Adrenal gland (tissue), 12 donors: Measurements from ENCODE around the gene ATP5IF1. TPM values are rescaled to one million over a fixed set of nuclear protein-coding genes. Genes with fewer than 3 reads are reported as not detected.

Experiments used
- DNase-seq, 7 donors: peaks; one replicate each; pipeline ENCODE4 v3.0.0-alpha.2; 2019 to 2020
- H3K27ac ChIP-seq, 5 donors: fragments of 200-600 bp; sonication (generic) in 4 of 5; 1 replicate in 3 of 5; 2 replicates in 2 of 5; pipeline versions ENCODE4 v1.5.1 to v1.8.0; 2016 to 2020; ENCODE audit warnings: mild to moderate bottlenecking in 1 of 5
- H3K27me3 ChIP-seq: fragments of 200-600 bp; 2 replicates; pipeline ENCODE4 v1.8.0; 2021
- H3K36me3 ChIP-seq, 2 donors: fragments of 200-600 bp; replicated peaks in 1 of 2; 1 replicate in 1 of 2; 2 replicates in 1 of 2; pipeline versions ENCODE4 v1.5.1 to v1.8.0; 2018 to 2022
- H3K4me1 ChIP-seq, 2 donors: fragments of 200-600 bp; replicated peaks in 1 of 2; 1 replicate in 1 of 2; 2 replicates in 1 of 2; pipeline versions ENCODE4 v1.5.1 to v1.8.0; 2018 to 2021
- H3K4me3 ChIP-seq, 4 donors: fragments of 200-600 bp; sonication (generic) in 3 of 4; one replicate each; pipeline ENCODE4 v1.5.1; 2016 to 2018
- H3K9me3 ChIP-seq, 3 donors: fragments of 200-600 bp; sonication (generic) in 1 of 3; replicated peaks in 1 of 3; 1 replicate in 2 of 3; 2 replicates in 1 of 3; pipeline versions ENCODE4 v1.5.1 to v1.8.0; 2016 to 2021
- CTCF ChIP-seq, 6 experiments: fragments of 450-650 bp in 4 of 6; fragments of 200-600 bp in 2 of 6; sonication (generic) in 1 of 6; IDR thresholded peaks; 1 replicate in 5 of 6; 2 replicates in 1 of 6; pipeline versions ENCODE4 v1.5.1 to v1.8.0; 2016 to 2021; ENCODE audit warnings: antibody characterized with exemption in 6 of 6, mild to moderate bottlenecking in 2 of 6, moderate library complexity in 1 of 6
- POLR2A ChIP-seq, 2 donors: fragments of 450-650 bp; IDR thresholded peaks; one replicate each; pipeline ENCODE4 v1.6.1; 2017; ENCODE audit warnings: antibody characterized with exemption in 2 of 2, mild to moderate bottlenecking in 2 of 2, moderate library complexity in 1 of 2
- WGBS, 4 donors: extraction: QIAGEN DNeasy Blood & Tissue Kit in 2 of 4; methylation state at CpG; one replicate each; pipeline versions ENCODE4 v1.1.5 to v1.1.7; 2013 to 2017; 5-methylcytosine and 5-hydroxymethylcytosine counted together
- intact Hi-C, 2 donors: fragments of 100-400 bp; cut with DNase I; formaldehyde crosslinking; loops; one replicate each; pipeline versions ENCODE4 v1.14.1 to v1.15.0; 2022 to 2023
- polyA plus RNA-seq, 3 donors: library from polyadenylated mRNA; stranded (reverse); fragments of 200-250 nt in 2 of 3; fragments of 350-450 nt in 1 of 3; fragmentation: Illumina TruSeq in 1 of 3; extraction: RNeasy Lipid Tissue Mini Kit (QIAGEN cat#74804) in 1 of 3; gene quantifications; one replicate each; pipeline ENCODE4 v1.2.3, GENCODE V29; 2013 to 2014
- total RNA-seq, 9 donors: library from RNA; depleted of rRNA in 4 of 9; stranded (reverse); fragments of >200 nt in 4 of 9; fragments of 120-200 nt in 1 of 9; fragmentation: NEBNext Ultra II Directional in 1 of 9; extraction: Animal tissue kit (Norgen Biotek cat#: 25700) in 1 of 9; gene quantifications; one replicate each; pipeline versions ENCODE4 v1.1.0 to v1.2.4, GENCODE V29; 2013 to 2023
- donor health status: healthy with polysubstance abuse.
- donor health status: Bipolar disorder and iron deficiency.
- donor health status: DM: yes; HTN: yes; CAD: no.
- donor health status: DM: no; HTN: no; CAD: no.
- donor health status: DM: no; HTN: no; CAD: no.
- donor health status: DM: yes; HTN: yes; CAD: no.

Gene ATP5IF1
- total and polyA plus RNA-seq, 12 donors, result 111 to 967 (median 224) TPM

DNA sequence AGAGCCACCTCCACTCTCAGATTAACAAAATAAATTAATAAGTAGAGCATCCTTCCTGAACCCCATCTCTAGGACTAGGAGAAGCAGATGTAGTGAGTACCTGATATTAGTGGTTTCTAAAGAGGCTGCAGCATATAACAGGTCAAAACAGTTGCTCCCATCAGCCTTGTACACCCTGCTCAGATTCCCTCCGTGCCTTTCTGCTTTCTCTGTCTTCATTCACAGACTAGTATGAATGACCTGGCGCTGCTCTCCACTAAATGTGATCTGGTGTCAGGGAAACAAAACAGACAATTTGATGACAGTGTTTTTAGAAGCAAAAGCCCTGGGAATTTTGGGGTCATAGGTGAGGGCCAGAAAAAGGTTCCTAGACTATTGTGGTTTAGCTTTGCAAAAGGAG lies 31.7 kb downstream of the ATP5IF1 start:
- Histone ChIP-seq H3K4me3 (no peak overlapping the region), H3K9me3 (no peaks in the 10 kb centered on the region), H3K27ac (no peak overlapping the region), H3K36me3 (peaks cover 0 to 7% of the 10 kb centered on the region in 2 donors), H3K4me1 (peaks cover 0 to 5% of the 10 kb centered on the region in 2 donors), H3K27me3 (no peaks in the 10 kb centered on the region)
- 84 to 89% (median 87%) methylated on average over 2 of the region's 2 CpGs for WGBS, 4 donors
- intact Hi-C loops, result loop anchor here (10.0 kb wide), 2 partner anchors 47 to 67 kb away; no protein-coding TSS in a partner anchor
- no peak for DNase-seq
- TF ChIP-seq POLR2A (IDR thresholded peaks at IDR 0.05), result no peak
- no peak for TF ChIP-seq CTCF (IDR thresholded peaks at IDR 0.05)

GRCh38 chr1:28269529-28269928 lies 33.6 kb downstream of the ATP5IF1 start:
- no peak overlapping the region for H3K27ac ChIP-seq
- DNase-seq, result no peak
- no peak for TF ChIP-seq POLR2A (IDR thresholded peaks at IDR 0.05)
- peaks cover 0 to 26% of the 10 kb centered on the region in 2 donors for H3K36me3 ChIP-seq
- 56 to 63% (median 62%) methylated on average over 2 of the region's 2 CpGs for WGBS, 4 donors
- no peaks in the 10 kb centered on the region for H3K9me3 ChIP-seq
- H3K4me3 ChIP-seq, result no peak overlapping the region
- intact Hi-C loops, result loop anchor here (10.0 kb wide), 2 partner anchors 45 to 65 kb away; no protein-coding TSS in a partner anchor
- H3K4me1 ChIP-seq, result peaks cover 0 to 4% of the 10 kb centered on the region in 2 donors
- no peaks in the 10 kb centered on the region for H3K27me3 ChIP-seq

DNA sequence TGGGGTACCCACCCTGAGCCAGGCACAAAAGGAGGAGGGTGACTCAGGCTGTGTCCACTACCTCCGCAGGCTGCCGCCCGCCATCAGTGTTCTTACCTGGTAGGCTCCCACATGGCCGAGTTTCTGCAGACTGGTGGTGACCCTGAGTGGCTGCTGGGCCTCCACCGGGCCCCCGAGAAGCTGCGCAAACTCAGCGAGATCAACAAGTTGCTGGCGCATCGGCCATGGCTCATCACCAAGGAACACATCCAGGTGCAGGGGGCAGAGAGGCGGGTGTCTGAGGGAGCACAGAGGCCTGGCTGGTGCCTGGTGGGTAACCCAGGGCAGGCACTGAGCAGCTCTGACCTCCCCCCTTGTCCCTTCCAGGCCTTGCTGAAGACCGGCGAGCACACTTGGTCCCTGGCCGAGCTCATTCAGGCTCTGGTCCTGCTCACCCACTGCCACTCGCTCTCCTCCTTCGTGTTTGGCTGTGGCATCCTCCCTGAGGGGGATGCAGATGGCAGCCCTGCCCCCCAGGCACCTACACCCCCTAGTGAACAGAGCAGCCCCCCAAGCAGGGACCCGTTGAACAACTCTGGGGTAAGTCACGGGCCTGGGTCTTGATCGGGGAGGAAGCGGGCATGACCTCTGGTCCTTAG lies 36.4 kb downstream of the ATP5IF1 start:
- DNase-seq, result no peak
- WGBS, 4 donors, result 93 to 98% (median 94%) methylated on average over 14 to 20 of the region's 20 CpGs
- intact Hi-C loops, result no loop called here
- Histone ChIP-seq H3K27ac (no peak overlapping the region), H3K4me1 (no peaks in the 10 kb centered on the region), H3K27me3 (no peaks in the 10 kb centered on the region), H3K9me3 (no peaks in the 10 kb centered on the region), H3K36me3 (peaks cover 0 to 41% of the 10 kb centered on the region in 2 donors), H3K4me3 (no peak overlapping the region)
- TF ChIP-seq POLR2A (IDR thresholded peaks at IDR 0.05) (no peak), CTCF (IDR thresholded peaks at IDR 0.05) (no peak)

DNA sequence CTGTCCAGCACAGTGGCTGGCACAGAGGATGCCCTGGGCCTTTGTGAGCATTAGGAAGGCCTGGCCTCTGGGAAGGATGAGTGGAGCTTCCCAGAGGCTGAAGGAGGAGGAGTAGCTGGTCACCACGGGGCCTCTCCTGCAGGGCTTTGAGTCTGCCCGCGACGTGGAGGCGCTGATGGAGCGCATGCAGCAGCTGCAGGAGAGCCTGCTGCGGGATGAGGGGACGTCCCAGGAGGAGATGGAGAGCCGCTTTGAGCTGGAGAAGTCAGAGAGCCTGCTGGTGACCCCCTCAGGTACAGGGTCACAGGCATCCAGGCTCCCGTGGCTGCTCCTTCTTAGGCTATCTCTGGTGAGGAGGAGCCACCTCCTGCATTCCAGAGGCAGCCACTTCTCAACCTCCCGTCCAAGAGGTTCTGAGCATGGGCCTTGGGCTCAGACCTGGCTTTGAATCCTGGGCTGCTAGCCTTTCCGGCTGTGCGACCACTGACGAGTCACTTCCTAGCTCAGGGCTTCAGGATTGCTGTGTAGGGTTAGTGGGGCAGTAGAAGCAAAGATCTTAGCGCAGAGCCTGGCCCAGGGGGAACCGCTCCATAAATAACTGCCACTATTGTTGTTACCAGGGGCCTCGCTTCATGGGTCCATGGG lies 37.4 kb downstream of the ATP5IF1 start:
- WGBS, 4 donors, result 82 to 89% (median 87%) methylated on average over 14 to 17 of the region's 17 CpGs
- Histone ChIP-seq H3K36me3 (peaks cover 0 to 51% of the 10 kb centered on the region in 2 donors), H3K27me3 (no peaks in the 10 kb centered on the region), H3K4me3 (no peak overlapping the region), H3K4me1 (no peaks in the 10 kb centered on the region), H3K9me3 (no peaks in the 10 kb centered on the region), H3K27ac (no peak overlapping the region)
- intact Hi-C loops, result no loop called here
- TF ChIP-seq POLR2A (IDR thresholded peaks at IDR 0.05) (no peak), CTCF (IDR thresholded peaks at IDR 0.05) (no peak)
- no peak for DNase-seq
